Progenitor cell of endocrine pancreas (in vitro differentiated cells): Measurements from ENCODE around the gene EPPIN. TPM values are rescaled to one million over a fixed set of nuclear protein-coding genes. Genes with fewer than 3 reads are reported as not detected.

Experiments used
- DNase-seq: peaks from one replicate; pipeline ENCODE4 v3.0.0; 2021; ENCODE audit warnings: low spot score; ENCODE audit not compliant: unreplicated experiment
- H3K27ac Mint-ChIP-seq: 2 replicates; pipeline ENCODE4 v1.8.0; 2021; ENCODE audit warnings: mild to moderate bottlenecking, moderate library complexity, mixed read lengths
- H3K27me3 Mint-ChIP-seq: 2 replicates; pipeline ENCODE4 v1.8.0; 2021; ENCODE audit warnings: mixed read lengths
- H3K36me3 Mint-ChIP-seq: 2 replicates; pipeline ENCODE4 v1.8.0; 2022; ENCODE audit warnings: mixed read lengths; ENCODE audit not compliant: insufficient read depth
- H3K4me1 Mint-ChIP-seq: 2 replicates; pipeline ENCODE4 v1.8.0; 2021; ENCODE audit warnings: low read depth, mixed read lengths
- H3K4me3 Mint-ChIP-seq: 2 replicates; pipeline ENCODE4 v1.8.0; 2021; ENCODE audit warnings: low read depth, mild to moderate bottlenecking, moderate library complexity, mixed read lengths
- H3K9me3 Mint-ChIP-seq: 2 replicates; pipeline ENCODE4 v1.8.0; 2021; ENCODE audit warnings: low read depth, mixed read lengths
- CTCF ChIP-seq: fragments of 200-600 bp; sonication (generic); IDR thresholded peaks from one replicate; pipeline ENCODE4 v1.5.0; 2021; ENCODE audit warnings: antibody characterized with exemption, mild to moderate bottlenecking; ENCODE audit not compliant: unreplicated experiment
- total RNA-seq: library from RNA; stranded (reverse); gene quantifications from 2 replicates; pipeline ENCODE4 v1.2.1, GENCODE V29; 2021

EPPIN gene
- total RNA-seq, 1 donor from 2014 or later = not detected

DNA sequence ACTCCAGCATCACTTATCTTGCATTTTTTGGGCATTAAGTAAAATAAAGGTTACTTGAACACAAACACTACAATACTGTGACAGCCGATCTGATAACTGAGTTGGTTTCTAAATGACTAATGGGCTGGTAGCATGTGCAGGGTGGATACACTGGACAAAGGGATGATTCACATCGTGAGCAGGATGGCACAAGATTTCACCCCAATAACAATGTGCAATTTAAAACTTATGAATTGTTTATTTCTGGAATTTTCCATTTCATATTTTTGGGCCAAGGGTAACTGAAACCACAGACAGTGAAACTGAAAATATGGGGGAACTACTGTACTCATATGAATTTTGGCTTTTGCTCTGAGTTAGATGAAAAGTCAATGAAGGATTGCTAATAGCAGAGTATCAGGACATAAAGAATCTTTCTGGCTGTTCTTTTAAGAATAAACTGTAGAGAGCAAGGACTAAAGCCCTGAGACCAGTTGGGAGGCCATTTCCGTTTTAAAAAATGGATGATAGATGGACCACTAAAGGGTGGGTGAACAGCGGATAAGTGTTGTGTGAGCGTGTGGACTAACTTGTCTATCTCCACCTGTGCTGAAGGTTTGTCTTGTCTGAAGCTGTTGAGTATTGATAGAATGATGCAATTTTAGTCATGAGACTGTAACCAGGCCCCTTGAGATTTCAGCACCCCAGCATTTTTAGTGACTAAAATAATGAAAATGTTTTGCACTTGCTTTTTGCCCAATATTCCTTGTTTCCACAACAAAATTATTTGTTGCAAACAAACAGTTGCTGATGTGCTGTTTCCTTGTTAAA, 40.0 kb downstream of the EPPIN start:
- Mint-ChIP-seq H3K4me3 (no peak overlapping the region), H3K27ac (no peak overlapping the region), H3K9me3 (no peaks in the 10 kb centered on the region), H3K27me3 (peaks cover 48% of the 10 kb centered on the region), H3K36me3 (no peaks in the 10 kb centered on the region), H3K4me1 (no peaks in the 10 kb centered on the region)
- no peak for DNase-seq
- TF ChIP-seq CTCF = no peak

GRCh38 chr20:45506398-45506797, 40.8 kb downstream of the EPPIN start:
- no peak for TF ChIP-seq CTCF
- H3K27me3 Mint-ChIP-seq = peaks cover 44% of the 10 kb centered on the region

GRCh38 chr20:45503403-45503802, 43.8 kb downstream of the EPPIN start:
- Mint-ChIP-seq H3K27me3 (peaks cover 29% of the 10 kb centered on the region), H3K4me3 (no peak overlapping the region)
- TF ChIP-seq CTCF = no peak

More at GRCh38 chr20:45506398-45506797, 40.8 kb downstream of the EPPIN start:
- DNase-seq = no peak
- H3K27ac Mint-ChIP-seq = no peak overlapping the region
- H3K4me3 Mint-ChIP-seq = no peak overlapping the region
- no peaks in the 10 kb centered on the region for H3K9me3 Mint-ChIP-seq
- H3K36me3 Mint-ChIP-seq = no peaks in the 10 kb centered on the region
- no peaks in the 10 kb centered on the region for H3K4me1 Mint-ChIP-seq

DNA sequence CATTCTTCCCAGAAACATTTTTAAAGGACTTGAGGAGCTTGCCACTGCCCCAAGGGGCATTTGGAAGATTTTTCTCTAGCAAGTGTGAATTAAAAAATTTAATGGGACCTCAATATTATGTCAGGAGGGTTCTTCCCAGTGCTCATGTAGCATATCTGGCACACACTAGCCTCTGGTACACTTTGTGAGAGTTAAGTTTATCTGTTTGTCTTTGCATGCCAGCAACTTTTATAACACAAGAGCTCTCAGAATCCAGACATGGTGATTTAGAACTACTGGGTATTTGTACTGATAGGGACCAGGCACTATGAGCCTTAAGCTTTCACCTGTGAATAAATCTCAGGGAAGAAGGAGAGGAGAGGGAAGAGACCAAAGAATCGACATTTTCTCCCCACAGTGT, 44.6 kb downstream of the EPPIN start:
- Mint-ChIP-seq H3K9me3 (no peaks in the 10 kb centered on the region), H3K4me1 (no peaks in the 10 kb centered on the region), H3K27ac (no peak overlapping the region), H3K36me3 (no peaks in the 10 kb centered on the region), H3K27me3 (peaks cover 28% of the 10 kb centered on the region), H3K4me3 (no peak overlapping the region)
- no peak for DNase-seq
- no peak for TF ChIP-seq CTCF

More at GRCh38 chr20:45503403-45503802, 43.8 kb downstream of the EPPIN start:
- Mint-ChIP-seq H3K36me3 (no peaks in the 10 kb centered on the region), H3K4me1 (no peaks in the 10 kb centered on the region), H3K9me3 (no peaks in the 10 kb centered on the region), H3K27ac (no peak overlapping the region)
- DNase-seq = no peak

DNA sequence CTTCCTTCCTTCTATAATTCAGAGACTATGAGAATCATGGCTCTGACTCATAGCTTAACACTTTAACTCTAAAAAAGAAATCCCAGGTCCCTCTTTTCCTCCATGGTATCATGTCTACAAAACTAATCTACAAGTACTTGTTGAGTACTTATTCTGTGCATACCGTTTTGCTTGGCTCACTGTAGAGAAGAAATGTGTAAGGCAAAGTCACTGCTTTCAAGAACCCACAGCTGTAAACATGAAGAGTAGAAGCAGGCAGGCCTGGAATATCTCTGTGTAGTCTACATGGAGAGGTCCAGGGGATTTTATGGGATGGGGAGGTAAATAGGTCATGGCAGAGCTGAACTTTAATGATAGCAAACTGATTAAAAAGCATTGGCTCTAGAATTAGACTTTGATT, 45.6 kb downstream of the EPPIN start:
- peaks cover 24% of the 10 kb centered on the region for H3K27me3 Mint-ChIP-seq

More for the DNA sequence above, 45.6 kb downstream of the EPPIN start:
- DNase-seq = no peak
- Mint-ChIP-seq H3K4me1 (no peaks in the 10 kb centered on the region), H3K27ac (no peak overlapping the region), H3K36me3 (no peaks in the 10 kb centered on the region), H3K9me3 (no peaks in the 10 kb centered on the region), H3K4me3 (no peak overlapping the region)
- no peak for TF ChIP-seq CTCF
